MCF 10A (cell line): Measurements from ENCODE around the gene IL18R1. TPM values are rescaled to one million over a fixed set of nuclear protein-coding genes. Genes with fewer than 3 reads are reported as not detected.

Source experiments
- BruUV-seq: library from RNA; stranded (reverse); fragments of 400-500 nt; replicated peaks from 2 replicates; lab custom pipeline; 2021; lab: Mats Ljungman, UMichigan
- CTCF ChIA-PET: fragments of 300-600 bp; sonication (Branson Sonifier 250); formaldehyde crosslinking; extraction: SDS; loops from one replicate; lab custom pipeline; 2021; ENCODE audit warnings: antibody characterized with exemption, inconsistent platforms; lab: Yijun Ruan, JAX
- POLR2A ChIA-PET: fragments of 300-600, 350-650 bp; sonication (Branson Sonifier 250); formaldehyde crosslinking; extraction: SDS; loops from one replicate; lab custom pipeline; 2020; ENCODE audit warnings: antibody characterized with exemption, inconsistent platforms; lab: Yijun Ruan, JAX
- DNase-seq: peaks from one replicate; pipeline ENCODE4 v3.0.0-alpha.2; 2018; ENCODE audit not compliant: unreplicated experiment
- H3K27ac Mint-ChIP-seq: one replicate; pipeline ENCODE4 v1.8.0; 2022; ENCODE audit warnings: mild to moderate bottlenecking, low read depth, mixed read lengths; ENCODE audit not compliant: unreplicated experiment
- H3K27me3 Mint-ChIP-seq: one replicate; pipeline ENCODE4 v1.8.0; 2022; ENCODE audit warnings: mixed read lengths; ENCODE audit not compliant: insufficient read depth, unreplicated experiment
- H3K36me3 Mint-ChIP-seq: one replicate; pipeline ENCODE4 v1.8.0; 2022; ENCODE audit warnings: mild to moderate bottlenecking, moderate library complexity, mixed read lengths; ENCODE audit not compliant: insufficient read depth, unreplicated experiment
- H3K4me1 Mint-ChIP-seq: one replicate; pipeline ENCODE4 v1.8.0; 2022; ENCODE audit warnings: mixed read lengths; ENCODE audit not compliant: insufficient read depth, unreplicated experiment
- H3K4me3 Mint-ChIP-seq: one replicate; pipeline ENCODE4 v1.8.0; 2022; ENCODE audit warnings: mild to moderate bottlenecking, moderate library complexity, mixed read lengths; ENCODE audit not compliant: unreplicated experiment
- H3K9me3 Mint-ChIP-seq: one replicate; pipeline ENCODE4 v1.8.0; 2022; ENCODE audit warnings: mixed read lengths; ENCODE audit not compliant: unreplicated experiment
- intact Hi-C: fragments of 100-400 bp; cut with micrococcal nuclease; formaldehyde crosslinking; loops from 2 replicates; pipeline ENCODE4 v1.14.1; 2022
- total RNA-seq: library from RNA; stranded (reverse); gene quantifications from 2 replicates; pipeline ENCODE4 v1.2.3, GENCODE V29; 2022
- TF ChIP-seq, protein P1 (sequence below): fragments of 200-600 bp; IDR thresholded peaks from one replicate; pipeline ENCODE4 v1.8.0; 2022; ENCODE audit warnings: antibody characterized with exemption, mild to moderate bottlenecking; ENCODE audit not compliant: unreplicated experiment

IL18R1 gene
- total RNA-seq, 1 experiment from 2014 or later = 3.5 TPM

DNA sequence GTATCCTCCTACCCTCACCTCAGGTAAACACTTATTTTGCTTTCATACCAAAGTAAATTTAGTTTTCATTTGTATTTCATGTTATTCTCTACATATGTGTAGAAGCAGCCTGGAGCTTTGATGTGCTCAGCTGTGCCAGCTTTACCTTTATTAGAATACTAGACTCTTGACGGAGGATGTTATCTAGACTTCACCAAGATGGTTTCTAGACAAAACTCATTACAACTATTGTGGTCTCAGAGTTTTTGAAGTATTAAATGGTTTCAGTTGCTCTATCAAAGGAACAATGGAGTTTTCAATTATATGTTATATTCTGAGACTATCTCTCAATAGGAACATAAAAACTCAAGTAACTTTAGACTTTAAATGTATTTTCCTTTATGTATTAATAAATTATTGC, 62.4 kb downstream of the IL18R1 start:
- Mint-ChIP-seq H3K27me3 (peaks cover 35% of the 10 kb centered on the region), H3K27ac (no peak overlapping the region), H3K36me3 (peaks cover 6% of the 10 kb centered on the region), H3K4me3 (no peak overlapping the region), H3K9me3 (no peaks in the 10 kb centered on the region), H3K4me1 (no peaks in the 10 kb centered on the region)
- intact Hi-C loops = no loop called here
- BruUV-seq = no TSS peak
- POLR2A ChIA-PET = interaction anchor here (0.9 kb wide), 1 partner anchor 21 kb away, joined by 3 read pairs; no protein-coding TSS in a partner anchor
- TF ChIP-seq, protein P1, sequence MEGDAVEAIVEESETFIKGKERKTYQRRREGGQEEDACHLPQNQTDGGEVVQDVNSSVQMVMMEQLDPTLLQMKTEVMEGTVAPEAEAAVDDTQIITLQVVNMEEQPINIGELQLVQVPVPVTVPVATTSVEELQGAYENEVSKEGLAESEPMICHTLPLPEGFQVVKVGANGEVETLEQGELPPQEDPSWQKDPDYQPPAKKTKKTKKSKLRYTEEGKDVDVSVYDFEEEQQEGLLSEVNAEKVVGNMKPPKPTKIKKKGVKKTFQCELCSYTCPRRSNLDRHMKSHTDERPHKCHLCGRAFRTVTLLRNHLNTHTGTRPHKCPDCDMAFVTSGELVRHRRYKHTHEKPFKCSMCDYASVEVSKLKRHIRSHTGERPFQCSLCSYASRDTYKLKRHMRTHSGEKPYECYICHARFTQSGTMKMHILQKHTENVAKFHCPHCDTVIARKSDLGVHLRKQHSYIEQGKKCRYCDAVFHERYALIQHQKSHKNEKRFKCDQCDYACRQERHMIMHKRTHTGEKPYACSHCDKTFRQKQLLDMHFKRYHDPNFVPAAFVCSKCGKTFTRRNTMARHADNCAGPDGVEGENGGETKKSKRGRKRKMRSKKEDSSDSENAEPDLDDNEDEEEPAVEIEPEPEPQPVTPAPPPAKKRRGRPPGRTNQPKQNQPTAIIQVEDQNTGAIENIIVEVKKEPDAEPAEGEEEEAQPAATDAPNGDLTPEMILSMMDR = no peak
- DNase-seq = no peak
- CTCF ChIA-PET = no interaction called here

DNA sequence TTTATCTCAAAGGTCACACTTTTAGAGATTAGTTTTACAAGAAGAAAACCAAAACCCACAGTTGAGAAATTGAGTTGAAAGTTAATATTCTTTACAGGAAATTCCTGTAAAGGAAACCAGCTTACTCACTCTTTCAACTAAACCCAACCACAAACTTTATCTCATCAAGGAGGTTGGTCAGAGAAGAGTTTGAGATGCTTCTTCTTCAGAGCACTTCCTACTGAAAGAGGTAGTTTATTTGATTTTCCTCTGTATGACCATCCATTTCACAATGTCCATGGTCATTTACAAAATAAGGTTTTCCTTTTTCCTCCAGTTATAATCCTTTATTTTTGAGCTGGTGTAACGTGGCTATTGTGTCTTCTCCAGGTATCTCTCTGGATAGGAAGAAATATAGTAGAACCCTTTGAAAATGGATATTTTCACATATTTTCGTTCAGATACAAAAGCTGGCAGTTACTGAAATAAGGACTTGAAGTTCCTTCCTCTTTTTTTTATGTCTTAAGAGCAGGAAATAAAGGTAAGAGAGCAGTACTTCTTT, 62.9 kb downstream of the IL18R1 start:
- POLR2A ChIA-PET = interaction anchor here (0.7 to 0.9 kb wide), 2 partner anchors 9 to 21 kb away, joined by 3 read pairs; no protein-coding TSS in a partner anchor
- TF ChIP-seq, protein P1 = no peak
- Mint-ChIP-seq H3K27ac (no peak overlapping the region), H3K36me3 (peaks cover 6% of the 10 kb centered on the region), H3K9me3 (no peaks in the 10 kb centered on the region), H3K4me3 (no peak overlapping the region), H3K27me3 (peaks cover 35% of the 10 kb centered on the region), H3K4me1 (no peaks in the 10 kb centered on the region)
- BruUV-seq = no TSS peak
- CTCF ChIA-PET = interaction anchor here (0.6 kb wide), 2 partner anchors 63 to 385 kb away, joined by 3 read pairs; partner anchors contain the start of gene IL18R1
- no peak for DNase-seq
- intact Hi-C loops = no loop called here

GRCh38 chr2:102420290-102420689, 64.7 kb downstream of the IL18R1 start:
- Mint-ChIP-seq H3K27me3 (peaks cover 35% of the 10 kb centered on the region), H3K4me1 (no peaks in the 10 kb centered on the region), H3K4me3 (no peak overlapping the region), H3K27ac (no peak overlapping the region), H3K36me3 (peaks cover 6% of the 10 kb centered on the region), H3K9me3 (no peaks in the 10 kb centered on the region)
- no peak for DNase-seq
- ChIA-PET POLR2A (interaction anchor here (0.9 kb wide), 1 partner anchor 111 kb away, joined by 3 read pairs; no protein-coding TSS in a partner anchor), CTCF (interaction anchor here (1.4 kb wide), 1 partner anchor 23 kb away, joined by 6 read pairs; no protein-coding TSS in a partner anchor)
- TF ChIP-seq, protein P1 = no peak
- no TSS peak for BruUV-seq
- intact Hi-C loops = no loop called here

DNA sequence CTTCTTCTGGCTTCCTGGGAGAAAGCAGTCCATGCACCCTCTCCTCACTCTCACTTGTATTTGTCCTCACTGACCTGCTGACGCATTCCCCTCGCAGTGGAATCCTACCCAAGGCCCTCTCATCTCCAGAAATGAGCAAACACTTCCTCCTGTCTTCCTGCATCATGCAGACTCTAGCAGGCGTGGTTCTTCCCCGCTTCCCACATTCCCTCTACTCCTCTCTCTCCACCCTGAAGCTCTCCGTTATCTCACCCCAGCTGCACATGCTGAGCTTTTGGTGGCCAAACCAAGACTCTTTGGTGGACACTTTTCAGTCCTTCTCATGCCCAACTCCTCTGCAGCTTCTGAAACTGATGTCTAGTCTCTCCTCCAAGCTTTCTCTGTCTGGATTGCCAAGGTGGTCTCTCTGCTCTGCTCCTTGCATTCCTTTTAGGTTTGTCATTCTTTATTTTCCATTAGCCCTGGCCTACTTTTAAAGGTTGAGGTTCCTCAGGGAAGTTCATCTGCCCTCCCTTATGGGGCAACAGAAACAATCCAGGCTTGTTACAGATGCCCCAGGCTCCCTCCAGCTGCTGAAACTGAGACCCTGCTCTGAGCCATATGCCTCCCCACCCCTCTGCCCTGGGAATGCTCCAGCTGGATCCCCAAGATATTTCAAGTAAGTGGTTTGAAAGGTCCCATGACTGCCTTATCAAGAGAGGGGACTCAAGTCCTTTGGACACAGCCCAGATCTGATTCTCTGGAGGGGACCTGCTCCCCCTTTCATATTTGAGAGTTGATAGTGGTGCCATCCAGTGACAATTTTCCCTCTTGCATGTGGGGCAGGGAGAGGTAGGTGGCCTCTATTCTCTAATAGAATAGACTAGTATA, 66.5 kb downstream of the IL18R1 start:
- peaks cover 6% of the 10 kb centered on the region for H3K36me3 Mint-ChIP-seq
- TF ChIP-seq, protein P1 = no peak
- H3K27me3 Mint-ChIP-seq = peaks cover 35% of the 10 kb centered on the region
- no peaks in the 10 kb centered on the region for H3K4me1 Mint-ChIP-seq
- intact Hi-C loops = no loop called here
- no peaks in the 10 kb centered on the region for H3K9me3 Mint-ChIP-seq
- POLR2A ChIA-PET = interaction anchor here (0.6 kb wide), 1 partner anchor 10 kb away, joined by 3 read pairs; no protein-coding TSS in a partner anchor
- H3K27ac Mint-ChIP-seq = no peak overlapping the region
- DNase-seq = no peak
- BruUV-seq = no TSS peak
- H3K4me3 Mint-ChIP-seq = no peak overlapping the region
- CTCF ChIA-PET = interaction anchor here (0.6 to 1.8 kb wide), 4 partner anchors 22 to 227 kb away, joined by 3 to 7 read pairs (median 4); partner anchors contain the start of gene IL18R1
